HEK293T (cell line): ENCODE measurements around the gene GPAT3.

ENCODE experiments used
- FOXM1 ChIP-seq: fragments of 450-650 bp; IDR thresholded peaks from 2 replicates; pipeline ENCODE4 v1.6.1; 2017; ENCODE audit warnings: mild to moderate bottlenecking, borderline replicate concordance
- HDGF ChIP-seq: fragments of 450-650 bp; IDR thresholded peaks from 2 replicates; pipeline ENCODE4 v1.6.1; 2017; ENCODE audit warnings: antibody characterized with exemption, borderline replicate concordance
- NFRKB ChIP-seq: fragments of 450-650 bp; IDR thresholded peaks from 2 replicates; pipeline ENCODE4 v1.6.1; 2016; ENCODE audit warnings: mild to moderate bottlenecking, moderate library complexity
- TARDBP ChIP-seq: fragments of 450-650 bp; IDR thresholded peaks from 2 replicates; pipeline ENCODE4 v1.6.1; 2016
- ZNF384 ChIP-seq: fragments of 450-650 bp; IDR thresholded peaks from 2 replicates; pipeline ENCODE4 v1.6.1; 2016

GRCh38 chr4:83613023-83613422, 77.1 kb downstream of the GPAT3 start:
- no peak for TF ChIP-seq ZNF384
- no peak for TF ChIP-seq FOXM1
- TF ChIP-seq TARDBP: no peak
- TF ChIP-seq NFRKB: no peak
- no peak for TF ChIP-seq HDGF
